Measurements from ENCODE around the gene RUNX1. TPM values are rescaled to one million over a fixed set of nuclear protein-coding genes. Genes with fewer than 3 reads are reported as not detected.
A peak's percentile ranks its signal among the peaks of the same experiment; 100 is the strongest.

Gene RUNX1
- total RNA-seq, 3 donors from 2014 or later: 24.8 to 165 (median 127) TPM

DNA sequence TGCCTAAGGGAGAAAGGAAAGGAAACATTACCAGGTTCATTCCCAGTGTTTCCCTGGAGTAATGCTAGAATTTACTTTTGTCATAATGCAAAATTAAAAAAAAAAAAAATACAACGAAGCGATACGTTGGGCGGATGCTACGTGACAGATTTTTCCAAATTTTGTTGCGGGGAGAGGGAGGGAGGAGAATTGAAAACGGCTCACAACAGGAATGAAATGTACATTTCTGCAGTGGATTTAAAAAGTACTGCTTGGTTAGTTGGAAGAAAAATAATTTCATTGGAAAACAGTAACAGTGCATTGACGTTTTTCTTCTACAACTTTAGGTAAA, 157.5 kb downstream of the RUNX1 start:
- no peaks in the 10 kb centered on the region for H3K36me3 ChIP-seq
- peak overlapping the region; percentile 80 to 88 (median 81) for H3K4me3 ChIP-seq
- H3K27ac ChIP-seq: peak overlapping the region in 1 of 2 donors; percentile 94
- DNase-seq (ENCODE audit: low spot score in 2 of 2): no peak
- intact Hi-C loops (cut with DNase I; ENCODE audit: low total_unique reads): no loop called here
- H3K9me3 ChIP-seq: no peaks in the 10 kb centered on the region
- TF ChIP-seq CTCF (IDR thresholded peaks at IDR 0.05) (peak in 1 of 3 donors; percentile 5), POLR2A (IDR thresholded peaks at IDR 0.05) (no peak), POLR2AphosphoS5 (IDR thresholded peaks at IDR 0.05) (peak in 1 of 3 donors; percentile 12)
- no peaks in the 10 kb centered on the region for H3K27me3 ChIP-seq
- peaks cover 0 to 5% of the 10 kb centered on the region in 2 donors for H3K4me1 ChIP-seq

GRCh38 chr21:34890724-34891612, 158.1 kb downstream of the RUNX1 start:
- TF ChIP-seq POLR2AphosphoS5 (IDR thresholded peaks at IDR 0.05) (no peak), POLR2A (IDR thresholded peaks at IDR 0.05) (no peak), CTCF (IDR thresholded peaks at IDR 0.05) (peak in 1 of 3 donors; percentile 9)
- DNase-seq (ENCODE audit: low spot score in 2 of 2): no peak
- Histone ChIP-seq H3K9me3 (no peaks in the 10 kb centered on the region), H3K27me3 (no peaks in the 10 kb centered on the region), H3K4me1 (peaks cover 0 to 5% of the 10 kb centered on the region in 2 donors), H3K36me3 (no peaks in the 10 kb centered on the region), H3K27ac (peak overlapping the region; percentile 94 to 97), H3K4me3 (peak overlapping the region; percentile 80 to 88 (median 81))
- intact Hi-C loops (cut with DNase I; ENCODE audit: low total_unique reads): no loop called here

GRCh38 chr21:34890470-34890723, 158.7 kb downstream of the RUNX1 start:
- intact Hi-C loops (cut with DNase I; ENCODE audit: low total_unique reads): no loop called here
- Histone ChIP-seq H3K4me3 (peak overlapping the region; percentile 80 to 88 (median 81)), H3K36me3 (no peaks in the 10 kb centered on the region), H3K27me3 (no peaks in the 10 kb centered on the region), H3K27ac (peak overlapping the region; percentile 94 to 97), H3K9me3 (no peaks in the 10 kb centered on the region), H3K4me1 (peaks cover 0 to 5% of the 10 kb centered on the region in 2 donors)
- no peak for DNase-seq (ENCODE audit: low spot score in 2 of 2)
- TF ChIP-seq CTCF (IDR thresholded peaks at IDR 0.05): peak in 1 of 3 donors; percentile 5
- TF ChIP-seq POLR2A (IDR thresholded peaks at IDR 0.05): no peak

DNA sequence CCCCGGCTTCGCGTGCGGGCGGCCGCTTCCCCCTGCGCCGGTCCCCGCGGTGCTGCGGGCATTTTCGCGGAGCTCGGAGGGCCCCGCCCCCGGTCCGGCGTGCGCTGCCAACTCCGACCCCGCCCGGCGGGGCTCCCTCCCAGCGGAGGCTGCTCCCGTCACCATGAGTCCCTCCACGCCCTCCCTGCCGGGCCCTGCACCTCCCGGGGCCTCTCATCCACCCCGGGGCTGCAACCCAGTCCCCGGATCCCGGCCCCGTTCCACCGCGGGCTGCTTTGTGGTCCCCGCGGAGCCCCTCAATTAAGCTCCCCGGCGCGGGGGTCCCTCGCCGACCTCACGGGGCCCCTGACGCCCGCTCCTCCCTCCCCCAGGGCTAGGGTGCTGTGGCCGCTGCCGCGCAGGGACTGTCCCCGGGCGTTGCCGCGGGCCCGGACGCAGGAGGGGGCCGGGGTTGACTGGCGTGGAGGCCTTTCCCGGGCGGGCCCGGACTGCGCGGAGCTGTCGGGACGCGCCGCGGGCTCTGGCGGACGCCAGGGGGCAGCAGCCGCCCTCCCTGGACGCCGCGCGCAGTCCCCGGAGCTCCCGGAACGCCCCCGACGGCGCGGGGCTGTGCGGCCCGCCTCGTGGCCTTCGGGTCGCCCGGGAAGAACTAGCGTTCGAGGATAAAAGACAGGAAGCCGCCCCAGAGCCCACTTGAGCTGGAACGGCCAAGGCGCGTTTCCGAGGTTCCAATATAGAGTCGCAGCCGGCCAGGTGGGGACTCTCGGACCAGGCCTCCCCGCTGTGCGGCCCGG, 159.2 kb downstream of the RUNX1 start:
- DNase-seq (ENCODE audit: low spot score in 2 of 2): peak; percentile 65 to 66
- intact Hi-C loops (cut with DNase I; ENCODE audit: low total_unique reads): no loop called here
- Histone ChIP-seq H3K9me3 (no peaks in the 10 kb centered on the region), H3K4me3 (peak overlapping the region; percentile 80 to 88 (median 81)), H3K27me3 (no peaks in the 10 kb centered on the region), H3K36me3 (no peaks in the 10 kb centered on the region), H3K27ac (peak overlapping the region; percentile 94 to 97), H3K4me1 (peaks cover 0 to 5% of the 10 kb centered on the region in 2 donors)
- no peak for TF ChIP-seq POLR2A (IDR thresholded peaks at IDR 0.05)
- peak in 2 of 3 donors; percentile 30 to 94 for TF ChIP-seq CTCF (IDR thresholded peaks at IDR 0.05)
- TF ChIP-seq POLR2AphosphoS5 (IDR thresholded peaks at IDR 0.05): peak in 1 of 3 donors; percentile 36

DNA sequence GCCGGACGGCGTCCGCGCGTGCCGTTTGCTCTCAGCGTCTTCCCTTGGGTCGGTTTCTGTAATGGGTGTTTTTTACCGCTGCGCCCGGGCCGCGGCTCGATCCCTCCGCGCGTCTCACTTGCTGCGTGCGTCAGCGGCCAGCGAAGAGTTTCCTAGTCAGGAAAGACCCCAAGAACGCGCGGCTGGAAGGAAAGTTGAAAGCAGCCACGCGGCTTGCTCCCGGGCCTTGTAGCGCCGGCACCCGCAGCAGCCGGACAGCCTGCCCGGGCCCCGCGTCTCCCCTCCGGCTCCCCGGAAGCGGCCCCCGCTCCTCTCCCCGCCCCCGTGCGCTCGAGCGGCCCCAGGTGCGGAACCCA, 159.8 kb downstream of the RUNX1 start:
- DNase-seq (ENCODE audit: low spot score in 2 of 2): no peak
- Histone ChIP-seq H3K36me3 (no peaks in the 10 kb centered on the region), H3K9me3 (no peaks in the 10 kb centered on the region), H3K27me3 (no peaks in the 10 kb centered on the region), H3K4me3 (peak overlapping the region; percentile 80 to 88 (median 81)), H3K27ac (peak overlapping the region; percentile 94 to 97), H3K4me1 (peaks cover 0 to 5% of the 10 kb centered on the region in 2 donors)
- intact Hi-C loops (cut with DNase I; ENCODE audit: low total_unique reads): no loop called here
- TF ChIP-seq POLR2AphosphoS5 (IDR thresholded peaks at IDR 0.05): peak in 2 of 3 donors; percentile 12 to 26
- TF ChIP-seq CTCF (IDR thresholded peaks at IDR 0.05): no peak
